Stimulated activated CD8-positive, alpha-beta memory T cell treated with anti-CD3 and anti-CD28 coated beads, Interleukin-7, amount 100 ng/mL, for 48 hours (primary cell): Measurements from ENCODE around the gene GDAP1L1.

Experiments
- DNase-seq, 2 donors: peaks; one replicate each; pipeline ENCODE4 v3.0.0-alpha.2; 2020; ENCODE audit warnings: low read depth in 1 of 2; ENCODE audit errors: extremely low read depth in 1 of 2

The GDAP1L1 gene

GRCh38 chr20:44247131-44247571 lies at the start of gene GDAP1L1:
Gene GDAP1L1, plus strand, starts transcription at chr20:44247308. Its CDS starts 27 bp downstream, at chr20:44247335.
- no peak for DNase-seq

- no peak for DNase-seq
These were observed 48.2 kb upstream of the GDAP1L1 start for GRCh38 chr20:44198872-44199271.

GRCh38 chr20:44199877-44200276 lies 47.2 kb upstream of the GDAP1L1 start:
- DNase-seq = no peak

- no peak for DNase-seq
These were observed 46.7 kb upstream of the GDAP1L1 start for GRCh38 chr20:44200371-44200770.

- DNase-seq = no peak
These were observed 46.1 kb upstream of the GDAP1L1 start for GRCh38 chr20:44200983-44201382.

- no peak for DNase-seq
These were observed 43.9 kb upstream of the GDAP1L1 start for GRCh38 chr20:44203161-44203560.

- no peak for DNase-seq
These were observed 42.8 kb upstream of the GDAP1L1 start for GRCh38 chr20:44204156-44204831.

- no peak for DNase-seq
These were observed 42.3 kb upstream of the GDAP1L1 start for GRCh38 chr20:44204832-44205215.

- DNase-seq = no peak
These were observed 41.0 kb upstream of the GDAP1L1 start for GRCh38 chr20:44206132-44206531.

- DNase-seq = no peak
These were observed 39.9 kb upstream of the GDAP1L1 start for GRCh38 chr20:44207126-44207723.

- no peak for DNase-seq
These were observed 38.9 kb upstream of the GDAP1L1 start for GRCh38 chr20:44208165-44208564.

GRCh38 chr20:44208770-44209169 lies 38.3 kb upstream of the GDAP1L1 start:
- no peak for DNase-seq

- no peak for DNase-seq
These were observed 37.3 kb upstream of the GDAP1L1 start for GRCh38 chr20:44209686-44210405.

- peak; percentile 93 to 94 for DNase-seq
These were observed 36.5 kb upstream of the GDAP1L1 start, which contains the start of gene OSER1 for GRCh38 chr20:44210406-44211176. Gene OSER1, minus strand, starts transcription at chr20:44210771. Its CDS starts 3,814 bp downstream, at chr20:44206957.

- DNase-seq = no peak
These were observed 35.7 kb upstream of the GDAP1L1 start for GRCh38 chr20:44211177-44212039.

- no peak for DNase-seq
These were observed 34.3 kb upstream of the GDAP1L1 start for GRCh38 chr20:44212792-44213191.

GRCh38 chr20:44215125-44215524 lies 32.0 kb upstream of the GDAP1L1 start:
- DNase-seq = peak in 1 of 2 donors; percentile 65

GRCh38 chr20:44217342-44218092 lies 29.6 kb upstream of the GDAP1L1 start:
- no peak for DNase-seq

GRCh38 chr20:44218446-44218845 lies 28.7 kb upstream of the GDAP1L1 start:
- DNase-seq = no peak
